HG02870 (cell line): ENCODE measurements around the gene POLR1G.

ENCODE experiments used
- ATAC-seq: cut with Tn5 transposase; IDR thresholded peaks from one replicate; pipeline ENCODE4 v1.9.1; 2021; ENCODE audit warnings: mild to moderate bottlenecking, moderate library complexity; ENCODE audit not compliant: unreplicated experiment

Gene POLR1G, protein sequence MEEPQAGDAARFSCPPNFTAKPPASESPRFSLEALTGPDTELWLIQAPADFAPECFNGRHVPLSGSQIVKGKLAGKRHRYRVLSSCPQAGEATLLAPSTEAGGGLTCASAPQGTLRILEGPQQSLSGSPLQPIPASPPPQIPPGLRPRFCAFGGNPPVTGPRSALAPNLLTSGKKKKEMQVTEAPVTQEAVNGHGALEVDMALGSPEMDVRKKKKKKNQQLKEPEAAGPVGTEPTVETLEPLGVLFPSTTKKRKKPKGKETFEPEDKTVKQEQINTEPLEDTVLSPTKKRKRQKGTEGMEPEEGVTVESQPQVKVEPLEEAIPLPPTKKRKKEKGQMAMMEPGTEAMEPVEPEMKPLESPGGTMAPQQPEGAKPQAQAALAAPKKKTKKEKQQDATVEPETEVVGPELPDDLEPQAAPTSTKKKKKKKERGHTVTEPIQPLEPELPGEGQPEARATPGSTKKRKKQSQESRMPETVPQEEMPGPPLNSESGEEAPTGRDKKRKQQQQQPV

DNA sequence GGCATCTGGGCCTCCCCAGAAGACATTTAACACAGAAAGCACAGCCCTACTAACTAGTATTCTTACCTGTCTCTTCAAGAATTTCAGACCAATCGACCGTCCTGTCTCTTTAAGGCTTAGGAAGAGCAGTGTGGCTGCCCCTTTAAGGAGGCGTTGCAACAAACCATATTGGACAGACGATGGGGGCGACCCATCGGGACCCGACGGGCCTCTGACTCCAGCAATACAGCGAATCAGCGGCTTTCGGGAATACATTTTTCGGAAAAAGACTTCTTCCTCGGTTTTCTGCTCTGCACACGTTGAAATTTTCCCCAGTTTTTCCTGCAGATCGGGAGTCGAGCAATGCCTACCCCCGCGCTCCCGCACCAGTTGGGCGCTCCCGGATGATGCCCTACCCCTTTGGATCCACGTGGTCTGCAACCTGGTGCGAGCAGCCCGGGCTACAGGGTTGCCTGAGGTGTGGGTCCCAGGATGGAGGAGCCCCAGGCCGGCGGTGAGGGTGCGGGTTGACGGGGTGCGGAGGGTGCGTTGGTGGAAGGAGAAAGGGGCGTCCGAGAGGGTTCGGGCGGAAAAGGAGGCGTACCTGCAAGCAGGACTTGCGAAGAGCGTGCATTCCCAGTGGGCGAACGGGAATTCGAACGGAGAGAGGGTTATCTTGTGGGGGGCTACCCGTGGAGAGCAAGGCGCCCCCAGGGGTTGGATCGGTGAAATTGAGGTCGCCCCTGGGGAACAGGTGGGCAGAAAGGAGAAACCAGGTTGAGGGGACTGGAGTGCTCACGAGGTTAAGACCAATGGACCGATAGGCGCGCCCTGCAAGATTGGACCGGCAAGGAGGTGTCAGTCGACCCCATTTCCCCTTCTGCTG lies at the start of gene POLR1G:
Gene POLR1G, plus strand, starts transcription at position 419 of the 865 bp plus-strand sequence. Its CDS starts 53 bp downstream, at position 472.
- ATAC-seq = peak; percentile 75

DNA sequence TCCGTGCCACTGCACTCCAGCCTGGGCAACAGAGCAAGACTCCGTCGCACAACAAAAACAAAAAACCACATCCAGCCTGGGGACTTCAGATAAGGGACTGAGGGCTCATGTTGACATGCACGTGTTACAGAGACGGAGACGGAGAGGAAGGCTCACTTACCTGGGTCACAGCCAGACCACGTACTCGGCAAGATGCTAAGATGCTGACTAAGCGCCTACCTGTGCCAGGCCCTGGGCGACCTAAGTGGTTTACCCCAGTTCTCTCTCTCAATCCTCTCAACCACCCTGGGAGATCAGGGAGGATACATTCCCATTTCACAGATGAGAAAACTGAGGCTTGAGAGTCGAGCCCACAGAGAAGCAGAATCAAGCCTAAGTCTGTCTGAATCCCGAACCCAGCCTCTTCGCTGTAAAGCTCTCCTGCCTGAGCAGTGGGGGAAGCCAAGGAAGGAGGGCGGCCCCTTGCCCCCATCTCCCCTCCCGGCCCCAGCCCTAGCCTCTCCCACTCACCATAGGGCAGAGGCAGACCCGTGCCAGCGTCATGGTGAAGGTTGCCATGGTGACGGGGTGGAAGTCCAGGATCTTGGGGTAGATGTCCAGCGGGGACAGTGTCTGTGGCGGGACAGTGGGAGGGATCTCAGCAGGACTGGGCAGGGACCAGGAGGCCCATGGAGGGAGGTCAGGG lies 49.5 kb upstream of the POLR1G start:
- no peak for ATAC-seq

DNA sequence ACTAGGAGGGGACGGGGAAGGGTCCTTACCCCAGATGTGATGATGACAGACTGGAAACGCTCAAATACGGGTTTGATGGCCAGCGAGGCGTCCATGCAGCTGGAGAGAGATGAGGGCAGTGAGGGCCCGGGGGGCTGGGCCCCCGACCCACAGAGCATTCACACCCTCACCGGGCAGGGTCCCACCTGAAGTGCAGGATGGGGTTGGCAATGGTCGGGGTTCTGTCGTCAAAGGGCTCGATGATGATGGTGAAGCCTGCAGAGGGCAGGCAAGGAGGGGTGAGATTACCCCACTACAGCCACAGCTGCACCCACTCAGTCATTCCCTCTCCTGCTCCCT lies 49.0 kb upstream of the POLR1G start:
- no peak for ATAC-seq

DNA sequence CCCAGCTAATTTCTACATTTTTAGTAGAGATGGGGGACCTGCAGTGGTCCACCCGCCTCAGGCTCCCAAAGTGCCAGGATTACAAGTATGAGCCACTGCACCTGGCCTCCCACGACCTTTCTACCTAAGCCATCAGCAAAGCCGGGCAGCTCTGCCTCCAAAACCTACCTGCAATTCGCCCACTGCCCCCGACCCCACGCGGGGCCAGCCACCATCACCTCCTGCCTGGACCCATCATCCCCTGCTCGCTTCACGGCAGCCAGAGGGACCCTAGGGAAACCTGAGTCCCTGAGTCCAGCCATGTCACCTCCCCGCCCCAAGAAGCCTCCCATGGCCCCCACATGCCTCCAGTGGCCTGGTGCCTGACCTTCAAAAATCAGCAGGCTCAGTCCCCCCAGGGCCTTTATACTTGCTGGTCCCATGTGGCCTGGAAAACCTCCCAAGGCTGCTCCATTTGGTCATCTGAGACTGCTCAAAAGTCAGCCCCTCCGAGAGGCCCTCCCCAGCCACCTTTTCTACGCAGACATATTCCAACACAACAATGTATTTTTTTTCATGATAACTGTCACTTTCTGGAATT lies 48.1 kb upstream of the POLR1G start:
- no peak for ATAC-seq

DNA sequence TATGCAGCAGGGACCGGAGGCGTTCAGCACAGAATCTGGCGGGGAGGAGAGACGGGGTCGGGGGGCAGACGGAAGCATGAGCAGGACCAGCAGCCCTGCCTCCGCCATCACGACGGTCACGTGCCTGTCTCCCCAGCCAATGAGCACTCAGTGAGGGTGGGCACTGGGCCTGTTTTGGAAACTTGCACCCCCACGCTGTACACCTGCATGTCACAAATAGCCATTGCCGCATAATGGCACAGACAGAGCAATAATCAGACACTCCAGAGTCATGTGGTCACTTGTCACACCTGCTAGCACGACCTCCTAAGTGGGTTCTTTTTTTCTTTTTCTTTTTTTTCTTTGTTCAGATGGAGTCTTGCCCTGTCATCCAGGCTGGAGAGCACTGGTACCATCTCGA lies 44.8 kb upstream of the POLR1G start:
- no peak for ATAC-seq

DNA sequence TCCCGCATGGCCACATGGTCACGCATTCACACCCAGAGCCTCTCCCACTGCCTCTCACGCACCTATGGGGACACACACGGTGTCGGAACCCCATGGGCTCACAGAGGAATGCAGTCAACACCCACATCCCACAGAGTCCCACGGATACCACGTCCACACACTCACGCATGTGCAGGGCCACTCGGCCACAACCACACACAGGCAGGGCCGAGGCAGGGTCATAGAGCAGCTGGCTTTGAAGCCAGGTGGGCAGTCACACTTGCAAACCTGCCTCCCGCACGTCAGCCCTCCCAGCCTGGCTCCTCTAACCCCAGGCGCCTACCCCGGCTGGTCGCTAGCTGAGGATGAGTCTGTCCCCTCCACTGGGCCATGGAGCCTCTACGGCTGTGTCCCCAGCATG lies 44.2 kb upstream of the POLR1G start:
- ATAC-seq = no peak

DNA sequence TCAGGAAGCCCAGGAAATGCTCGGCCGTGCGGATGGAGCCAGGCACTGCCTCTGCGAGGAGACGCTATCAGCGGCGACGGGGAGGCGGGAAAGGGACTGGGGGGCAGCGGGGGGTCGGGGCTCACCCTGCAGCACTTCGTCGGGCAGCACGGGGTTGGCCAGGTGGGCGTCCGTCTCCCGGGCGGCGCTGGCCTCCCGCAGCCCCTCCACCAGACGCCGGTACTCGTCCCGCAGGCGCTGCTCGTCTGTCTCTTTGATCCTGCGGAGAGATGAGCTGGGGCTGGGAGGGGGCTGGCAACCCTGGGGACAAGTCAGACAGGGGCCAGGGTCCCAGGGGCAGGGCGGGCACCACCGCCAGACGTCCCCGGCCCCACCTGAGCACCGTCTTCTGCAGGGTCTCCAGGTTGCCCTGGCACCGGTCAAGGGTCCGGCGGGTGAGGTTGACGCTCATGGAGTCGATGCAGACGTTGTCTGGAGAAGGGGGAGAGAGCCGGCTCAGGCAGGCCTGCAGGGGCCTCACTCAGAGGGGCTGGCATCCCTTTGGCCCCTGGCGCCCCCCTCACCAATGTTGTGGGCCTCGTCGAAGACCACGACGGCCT lies 42.5 kb upstream of the POLR1G start:
- ATAC-seq = no peak

DNA sequence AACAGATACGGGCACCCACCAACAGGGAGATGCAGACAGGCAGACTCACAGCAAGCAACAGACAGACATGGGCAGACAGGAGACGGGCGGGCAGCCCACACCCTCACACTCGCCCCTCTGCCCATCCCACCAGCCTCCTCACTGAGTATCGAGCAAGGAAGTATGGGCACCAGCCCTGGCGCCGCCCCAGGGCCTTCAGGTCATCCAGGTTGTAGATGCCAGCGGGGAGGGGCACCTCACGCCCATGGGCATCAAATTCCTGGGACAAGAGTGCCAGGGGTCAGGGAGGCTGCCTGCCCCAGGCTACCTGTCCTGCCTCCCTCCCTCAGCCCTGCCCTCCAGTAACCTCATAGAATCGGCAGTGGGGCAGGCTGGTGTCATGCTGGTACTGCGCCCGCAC lies 41.7 kb upstream of the POLR1G start:
- ATAC-seq = no peak

DNA sequence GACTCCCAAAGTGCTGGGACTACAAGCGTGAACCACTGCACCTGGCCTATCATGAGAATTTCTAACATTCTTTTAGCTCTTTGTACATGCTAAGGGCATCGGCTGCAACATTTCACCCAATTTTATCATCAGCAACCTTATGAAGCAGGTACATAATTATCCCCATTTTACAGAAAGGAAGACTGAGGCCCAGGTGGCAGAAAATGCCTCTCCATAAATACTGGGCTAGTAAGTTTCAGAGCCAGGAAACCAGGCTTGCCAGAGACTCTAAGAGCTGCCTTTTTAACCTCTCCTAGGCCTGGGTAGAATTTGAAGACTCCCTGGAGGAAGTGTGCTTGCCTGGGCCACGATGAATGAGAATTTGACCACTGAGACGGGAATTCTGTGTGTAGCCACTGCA lies 38.3 kb upstream of the POLR1G start:
- no peak for ATAC-seq

DNA sequence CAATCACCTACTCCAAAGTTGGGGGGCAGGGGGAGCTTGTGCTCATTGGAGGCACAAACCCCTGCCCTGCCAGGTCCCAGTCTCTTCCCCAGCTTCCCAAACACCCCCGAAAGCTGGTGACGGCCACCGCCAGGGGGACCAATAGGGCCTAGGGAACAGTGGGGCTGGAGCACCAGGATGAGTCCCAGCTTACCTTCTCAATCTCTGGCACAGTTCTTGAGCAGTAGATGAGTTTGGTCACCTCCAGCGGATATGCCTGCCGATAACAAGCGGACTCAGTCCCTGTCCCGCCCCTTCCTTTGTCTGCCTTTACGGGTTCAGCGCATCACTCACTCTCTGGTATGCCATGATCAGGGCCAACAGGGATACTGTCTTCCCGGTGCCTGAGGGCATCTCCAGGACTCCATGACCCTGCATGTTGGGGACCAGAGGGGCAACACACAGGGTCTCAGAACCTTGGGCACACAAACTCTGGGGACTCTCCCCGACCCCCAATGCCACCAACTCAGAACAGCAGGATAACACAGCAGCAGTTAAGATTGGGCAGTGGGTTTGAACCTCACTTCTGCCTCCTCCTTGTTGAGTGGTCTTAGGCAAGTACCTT lies 37.6 kb upstream of the POLR1G start:
- ATAC-seq = no peak

DNA sequence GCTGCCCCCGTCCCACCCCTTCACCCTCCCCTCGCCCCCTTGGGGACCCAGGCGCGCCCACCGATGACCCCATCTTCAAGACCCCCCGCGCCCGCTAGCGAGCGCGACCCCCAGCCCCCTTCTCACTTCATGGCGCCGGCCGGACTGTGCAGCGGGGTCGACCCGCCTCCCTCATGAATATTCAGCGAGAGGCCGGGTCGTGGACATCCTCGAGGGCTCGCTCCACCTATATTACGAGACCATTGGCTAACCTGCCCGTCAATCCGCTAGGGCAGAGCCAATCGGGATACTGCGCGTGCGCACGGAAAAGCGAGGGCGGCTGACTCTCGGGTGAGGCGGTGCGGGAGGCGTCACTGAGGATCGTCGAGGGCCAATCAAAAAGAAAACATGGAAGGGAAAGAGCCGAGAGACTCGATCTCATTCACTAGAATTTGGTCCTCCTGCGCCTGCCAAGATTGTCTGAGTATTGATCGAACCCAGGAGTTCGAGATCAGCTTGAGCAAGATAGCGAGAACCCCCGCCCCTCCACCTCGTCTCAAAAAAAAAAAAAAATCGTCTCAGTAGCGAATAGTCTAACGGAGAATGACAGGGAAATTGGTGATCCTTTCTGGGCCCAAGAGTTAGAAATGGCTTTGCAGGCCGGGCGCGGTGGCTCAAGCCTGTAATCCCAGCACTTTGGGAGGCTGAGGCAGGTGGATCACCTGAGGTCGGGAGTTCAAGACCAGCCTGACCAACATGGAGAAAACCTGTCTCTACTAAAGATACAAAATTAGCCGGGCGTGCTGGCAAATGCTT lies 35.8 kb upstream of the POLR1G start, which contains the start of gene ERCC2:
Gene ERCC2, minus strand, starts transcription at position 164 of the 795 bp plus-strand sequence. Its CDS starts 33 bp downstream, at position 131.
- peak; percentile 93 for ATAC-seq

DNA sequence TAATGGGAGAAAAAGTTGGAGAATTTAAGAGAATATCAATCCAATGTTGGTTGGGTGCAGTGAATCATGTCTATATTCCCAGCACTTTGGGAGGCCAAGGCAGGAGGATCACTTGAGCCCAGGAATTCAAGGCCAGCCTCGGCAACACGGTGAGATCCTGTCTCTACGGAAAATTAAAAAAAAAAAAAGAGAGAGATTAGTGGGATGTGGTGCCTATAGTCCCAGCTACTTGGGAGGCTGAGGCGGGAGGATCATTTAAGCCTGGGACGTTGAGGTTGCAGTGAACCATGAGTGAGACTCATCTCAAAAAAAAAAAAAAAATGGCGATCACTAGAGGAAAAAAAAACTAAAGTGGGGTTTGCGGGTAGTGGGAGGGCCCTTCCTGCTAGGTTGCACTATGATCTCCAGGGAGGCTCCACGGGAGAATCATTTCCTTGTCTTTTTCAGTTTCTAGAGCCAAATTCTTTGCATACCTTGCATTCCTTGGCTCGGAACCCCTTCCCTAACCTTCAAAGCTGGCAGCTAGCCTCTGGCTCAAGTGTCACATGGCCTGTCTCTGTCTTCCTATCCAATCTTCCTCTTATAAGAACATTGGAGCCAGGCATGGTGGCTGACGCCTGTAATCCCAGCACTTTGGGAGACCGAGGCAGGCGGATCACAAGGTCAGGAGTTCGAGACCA lies 30.3 kb upstream of the POLR1G start:
- ATAC-seq = no peak

DNA sequence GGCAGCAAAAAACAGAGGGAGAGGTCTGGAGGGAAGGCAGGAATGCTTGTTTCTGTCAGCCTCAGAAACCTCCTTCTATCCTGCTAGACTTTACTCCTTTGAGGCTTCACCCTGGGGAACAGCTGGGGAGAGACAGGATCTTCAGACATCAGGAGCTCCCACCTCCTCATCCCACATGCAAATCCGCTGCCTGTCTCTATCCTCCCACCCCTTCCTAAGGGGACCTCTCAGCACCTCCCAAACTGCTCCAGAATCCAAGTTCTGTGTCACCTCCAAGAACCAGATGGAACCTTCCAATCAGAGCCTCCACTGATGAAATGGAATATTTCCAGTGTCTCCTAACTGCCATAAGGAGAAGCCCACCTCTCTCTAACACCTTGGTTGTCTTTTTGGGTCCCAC lies 26.3 kb upstream of the POLR1G start:
- no peak for ATAC-seq

DNA sequence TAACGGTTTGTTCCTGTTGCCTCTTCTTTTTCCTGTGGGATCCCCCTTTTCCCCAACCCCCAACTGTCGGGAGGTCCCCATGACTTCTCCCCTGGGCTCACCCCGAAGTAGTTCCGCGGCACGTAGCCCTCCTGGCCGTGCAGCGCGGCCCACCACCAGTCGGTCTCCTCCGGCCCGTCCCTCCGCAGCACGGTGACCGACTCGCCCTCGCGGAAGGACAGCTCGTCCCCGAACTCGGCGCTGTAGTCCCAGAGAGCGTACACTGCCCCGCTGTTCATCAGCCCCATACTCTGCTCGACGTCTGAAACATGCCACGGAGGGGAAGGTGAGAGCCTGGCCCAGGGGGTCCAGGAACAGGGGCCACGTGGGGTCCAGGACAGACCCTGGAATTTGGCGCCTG lies 24.0 kb upstream of the POLR1G start:
- ATAC-seq = no peak

DNA sequence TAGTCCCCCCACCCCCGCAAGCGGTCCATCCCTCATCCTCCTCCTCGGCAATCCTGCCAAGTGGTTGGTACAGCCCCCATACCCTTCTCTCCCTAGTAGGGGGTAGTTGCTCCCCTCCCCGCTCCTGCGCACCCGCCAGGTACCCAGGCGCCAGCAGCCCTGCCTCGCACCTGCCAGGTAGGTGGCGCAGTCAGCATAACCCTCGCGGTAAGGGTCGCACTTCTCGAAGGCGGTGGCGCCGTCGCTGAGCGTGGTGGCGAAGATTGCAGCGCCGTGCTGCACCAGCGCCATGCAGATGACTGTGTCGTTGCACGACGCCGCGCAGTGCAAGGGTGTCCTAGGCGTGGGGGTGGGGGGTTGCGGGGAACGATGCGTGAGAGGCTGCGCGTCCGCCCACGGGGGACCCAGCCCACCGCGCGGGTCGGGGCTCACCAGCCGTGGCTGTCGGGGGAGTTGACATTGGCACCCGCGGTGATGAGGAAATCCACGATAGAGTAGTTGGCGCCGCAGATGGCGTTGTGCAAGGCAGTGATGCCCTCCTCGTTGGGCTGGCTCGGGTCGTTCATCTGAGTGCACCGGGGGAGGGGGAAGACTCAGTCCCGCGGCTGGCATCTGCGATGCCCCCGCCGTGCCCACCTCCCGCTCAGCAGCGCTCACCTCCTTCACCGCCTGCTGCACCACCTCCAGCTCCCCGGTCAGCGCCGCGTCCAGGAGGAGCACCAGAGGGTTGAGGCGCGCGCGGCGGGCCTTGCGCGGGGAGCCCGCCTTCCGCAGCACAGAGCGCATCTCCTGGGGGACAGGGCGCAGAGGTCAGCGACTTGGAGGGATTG lies 20.8 kb upstream of the POLR1G start:
- ATAC-seq = no peak

DNA sequence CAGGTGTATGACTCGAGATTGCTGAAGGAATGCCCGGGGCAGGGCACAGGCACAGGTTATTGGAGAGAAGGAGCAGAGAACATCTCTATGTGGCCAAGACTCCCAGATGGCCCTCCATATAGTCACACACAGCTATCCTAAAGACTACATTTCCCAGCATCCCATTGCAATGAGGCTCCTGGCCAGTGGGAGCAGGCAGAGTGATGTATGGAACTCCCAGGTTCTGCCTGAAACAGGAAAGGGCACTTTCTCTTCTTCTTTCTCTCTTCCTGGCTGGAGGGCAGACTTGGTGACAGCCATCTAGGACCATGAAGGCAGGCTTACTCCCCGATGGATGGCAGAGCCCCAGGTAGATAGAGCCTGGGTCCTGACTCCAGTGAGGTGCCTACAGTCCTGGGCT lies 15.1 kb upstream of the POLR1G start:
- ATAC-seq = no peak

DNA sequence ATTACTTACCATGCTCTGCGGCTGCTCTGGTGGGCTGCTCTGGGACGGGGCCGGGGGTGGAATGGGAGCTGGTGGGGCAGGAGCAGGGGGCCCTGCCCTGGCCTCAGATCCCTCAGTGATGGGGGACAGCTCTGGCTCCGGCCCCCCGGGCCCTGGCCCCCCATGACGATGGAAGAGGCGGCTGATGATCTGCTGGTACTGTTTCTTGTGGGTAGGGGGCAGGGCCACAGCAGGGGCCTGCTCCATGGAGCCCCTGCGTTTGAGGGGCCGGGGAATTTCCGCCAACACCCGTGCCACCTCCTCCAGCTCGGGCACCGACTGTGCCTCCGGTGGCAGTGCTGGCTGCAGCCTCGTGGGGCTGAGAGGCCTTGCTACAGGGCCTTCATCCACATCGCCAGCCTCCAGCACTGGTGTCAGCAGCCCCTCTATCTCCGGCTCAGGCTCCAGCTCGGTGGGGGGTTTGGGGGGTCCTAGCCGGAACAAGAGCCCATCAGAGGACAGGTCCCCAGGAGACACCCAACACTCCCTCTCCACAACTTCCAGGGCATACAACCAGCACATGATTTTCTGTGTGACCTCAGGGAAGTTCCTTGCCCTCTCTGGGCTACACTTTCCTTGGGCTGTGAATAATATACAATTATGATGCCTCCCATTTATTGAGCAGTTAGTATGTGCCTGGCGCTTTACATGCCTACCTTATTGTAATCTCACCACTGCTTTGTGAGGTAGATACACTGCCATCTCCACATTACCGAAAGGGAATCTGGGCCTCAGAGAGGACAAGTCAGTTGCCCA lies 14.4 kb upstream of the POLR1G start:
- ATAC-seq = no peak
